HCT116 (cell line): ENCODE measurements around the gene OTP. TPM values are rescaled to one million over a fixed set of nuclear protein-coding genes. Genes with fewer than 3 reads are reported as not detected.

ENCODE experiments used
- ATAC-seq: fragments of 200-7000 bp; cut with Tn5 transposase; 2 replicates; pipeline ENCODE4 v1.9.1; 2020; ENCODE audit warnings: mild to moderate bottlenecking, moderate library complexity
- BruUV-seq: library from RNA; stranded (reverse); fragments of 400-500 nt; replicated peaks from 2 replicates; lab custom pipeline; 2021; lab: Mats Ljungman, UMichigan
- CTCF ChIA-PET: fragments of 300-600 bp; sonication (Branson Sonifier 250); formaldehyde crosslinking; loops from one replicate; lab custom pipeline; 2021; ENCODE audit warnings: antibody characterized with exemption; lab: Charles Lee
- POLR2A ChIA-PET: fragments of 300-600, 350-600 bp; sonication (Branson Sonifier 250); formaldehyde crosslinking; loops from one replicate; lab custom pipeline; 2021; ENCODE audit warnings: antibody characterized with exemption; lab: Charles Lee
- RAD21 ChIA-PET, 2 experiments: fragments of 300-600 bp; sonication (Branson Sonifier 250); formaldehyde crosslinking; loops; one replicate each; lab custom pipeline; 2023; ENCODE audit warnings: low total read pairs in 2 of 2; ENCODE audit not compliant: uncharacterized antibody in 2 of 2, unreplicated experiment in 2 of 2, low non-redundant PET in 1 of 2; lab: Charles Lee
- DNase-seq: peaks from one replicate; pipeline ENCODE4 v3.0.0-alpha.2; 2010; ENCODE audit warnings: low read depth, low spot score
- H2AFZ ChIP-seq: fragments of 200-600 bp; shearing (Covaris generic), sonication (generic); 2 replicates; pipeline ENCODE4 v1.6.1; 2017; ENCODE audit warnings: low read depth, mixed run types, mixed read lengths, antibody characterized with exemption, low read length; ENCODE audit not compliant: poor library complexity, severe bottlenecking
- H3K27ac ChIP-seq: 2 replicates; pipeline ENCODE4 v1.5.1; 2012; ENCODE audit warnings: low read depth, low read length
- H3K27me3 ChIP-seq: fragments of 200-600 bp; sonication (generic); 2 replicates; pipeline ENCODE4 v1.6.1; 2016; ENCODE audit warnings: mixed run types, low read length, mixed read lengths; ENCODE audit not compliant: insufficient read depth
- H3K36me3 ChIP-seq, 2 experiments: fragments of 200-500 bp in 1 of 2; fragments of 200-600 bp in 1 of 2; sonication (Bioruptor generic) in 1 of 2; sonication (generic) in 1 of 2; 2 replicates each; pipeline versions ENCODE4 v1.5.1 to v1.6.1; 2014 to 2016; ENCODE audit warnings: low read length in 2 of 2, inconsistent platforms in 1 of 2, mixed read lengths in 1 of 2, mixed run types in 1 of 2; ENCODE audit not compliant: insufficient read depth in 2 of 2, control insufficient read depth in 1 of 2
- H3K4me1 ChIP-seq, 2 experiments: fragments of 200-600 bp in 1 of 2; sonication (generic) in 1 of 2; 2 replicates each; pipeline versions ENCODE4 v1.5.1 to v1.6.1; 2012 to 2017; ENCODE audit warnings: low read length in 2 of 2, inconsistent platforms in 1 of 2, mild to moderate bottlenecking in 1 of 2, mixed read lengths in 1 of 2, mixed run types in 1 of 2, moderate library complexity in 1 of 2; ENCODE audit not compliant: insufficient read depth in 2 of 2, control insufficient read depth in 1 of 2
- H3K4me2 ChIP-seq: fragments of 200-600 bp; sonication (generic); 2 replicates; pipeline ENCODE4 v1.6.1; 2017; ENCODE audit warnings: mixed run types, low read length, mixed read lengths
- H3K4me3 ChIP-seq, 2 experiments: fragments of 200-600 bp in 1 of 2; sonication (generic) in 1 of 2; replicated peaks in 1 of 2; 2 replicates each; pipeline ENCODE4 v1.5.1; 2011 to 2016; ENCODE audit warnings: low read length in 2 of 2, control low read depth in 1 of 2, low read depth in 1 of 2, mild to moderate bottlenecking in 1 of 2, mixed read lengths in 1 of 2, mixed run types in 1 of 2
- H3K79me2 ChIP-seq: fragments of 200-600 bp; sonication (generic); 2 replicates; pipeline ENCODE4 v1.6.1; 2017; ENCODE audit warnings: mild to moderate bottlenecking, mixed run types, low read length, moderate library complexity, mixed read lengths; ENCODE audit not compliant: insufficient read depth
- H3K9ac ChIP-seq: fragments of 200-600 bp; sonication (generic); 2 replicates; pipeline ENCODE4 v1.6.1; 2016; ENCODE audit warnings: low read length, mixed read lengths
- H3K9me2 ChIP-seq: fragments of 200-600 bp; sonication (generic), shearing (Covaris generic); 2 replicates; pipeline ENCODE4 v1.6.1; 2017; ENCODE audit warnings: mixed run types, mild to moderate bottlenecking, moderate library complexity; ENCODE audit not compliant: insufficient read depth
- H3K9me3 ChIP-seq, 2 experiments: fragments of 200-500 bp in 1 of 2; fragments of 200-600 bp in 1 of 2; sonication (Bioruptor generic) in 1 of 2; sonication (generic) in 1 of 2; 2 replicates each; pipeline ENCODE4 v1.6.1; 2014 to 2017; ENCODE audit warnings: low read length in 2 of 2, mixed read lengths in 2 of 2, inconsistent platforms in 1 of 2, low read depth in 1 of 2, mild to moderate bottlenecking in 1 of 2, mixed run types in 1 of 2, moderate library complexity in 1 of 2; ENCODE audit not compliant: control insufficient read depth in 1 of 2, insufficient read depth in 1 of 2
- H4K20me1 ChIP-seq: fragments of 200-600 bp; sonication (generic), shearing (Covaris generic); 2 replicates; pipeline ENCODE4 v1.6.1; 2017; ENCODE audit warnings: mixed run types, mild to moderate bottlenecking, moderate library complexity; ENCODE audit not compliant: insufficient read depth
- CBX3 ChIP-seq: IDR thresholded peaks from 2 replicates; pipeline ENCODE4 v1.6.1; 2012; ENCODE audit warnings: low read depth
- CEBPB ChIP-seq: IDR thresholded peaks from 2 replicates; pipeline ENCODE4 v1.6.1; 2012; ENCODE audit warnings: low read depth
- ELF1 ChIP-seq: IDR thresholded peaks from 2 replicates; pipeline ENCODE4 v1.6.1; 2012; ENCODE audit warnings: low read depth, borderline replicate concordance
- FOSL1 ChIP-seq: IDR thresholded peaks from 2 replicates; pipeline ENCODE4 v1.6.1; 2012; ENCODE audit warnings: low read depth
- POLR2A ChIP-seq: IDR thresholded peaks from 2 replicates; pipeline ENCODE4 v1.7.0; 2011; ENCODE audit warnings: borderline replicate concordance; ENCODE audit not compliant: insufficient read depth, insufficient read length; ENCODE audit errors: extremely low read depth
- POLR2AphosphoS5 ChIP-seq: IDR thresholded peaks from 2 replicates; pipeline ENCODE4 v1.6.1; 2011; ENCODE audit warnings: mild to moderate bottlenecking, low read depth, low read length, moderate library complexity
- RAD21 ChIP-seq: IDR thresholded peaks from 2 replicates; pipeline ENCODE4 v1.6.1; 2012; ENCODE audit warnings: low read depth, mild to moderate bottlenecking
- SP1 ChIP-seq: IDR thresholded peaks from 2 replicates; pipeline ENCODE4 v1.6.1; 2012; ENCODE audit warnings: low read depth
- ZNF274 ChIP-seq: fragments of 200-500 bp; sonication (Bioruptor generic); IDR thresholded peaks from 2 replicates; pipeline ENCODE4 v1.6.1; 2014; ENCODE audit warnings: mild to moderate bottlenecking, low read depth, low read length, inconsistent platforms
- intact Hi-C: fragments of 100-400 bp; cut with micrococcal nuclease; formaldehyde crosslinking; loops from 2 replicates; pipeline ENCODE4 v1.10.0; 2022
- total RNA-seq: library from RNA; stranded (reverse); gene quantifications from one replicate; pipeline ENCODE4 v1.2.1, GENCODE V29; 2021; ENCODE audit not compliant: unreplicated experiment
- TF ChIP-seq, protein P1 (sequence below): IDR thresholded peaks from 2 replicates; pipeline ENCODE4 v1.6.1; 2011; ENCODE audit warnings: mild to moderate bottlenecking, low read length, moderate library complexity; ENCODE audit not compliant: insufficient replicate concordance; ENCODE audit errors: extremely low read depth

Gene OTP
- total RNA-seq, 1 experiment from 2014 or later: 0.07 TPM

GRCh38 chr5:77644371-77645157, 6.1 kb upstream of the OTP start:
- H3K27ac ChIP-seq: no peak overlapping the region
- RAD21 ChIA-PET: no interaction called here
- no peak for DNase-seq
- CTCF ChIA-PET: no interaction called here
- no peak overlapping the region for H2AFZ ChIP-seq
- no peak for ATAC-seq
- H3K36me3 ChIP-seq: no peaks in the 10 kb centered on the region
- BruUV-seq: no TSS peak
- no peaks in the 10 kb centered on the region for H3K9me3 ChIP-seq
- TF ChIP-seq RAD21 (no peak), FOSL1 (no peak), CEBPB (no peak), POLR2A (no peak), CBX3 (no peak), SP1 (no peak), ZNF274 (no peak)
- H3K4me3 ChIP-seq: peak overlapping the region; percentile 52 to 63
- H3K4me1 ChIP-seq: peaks cover 3 to 11% of the 10 kb centered on the region in 2 experiments; a peak in 1 of 4 replicates
- H3K79me2 ChIP-seq: no peaks in the 10 kb centered on the region
- H4K20me1 ChIP-seq: no peaks in the 10 kb centered on the region
- no peaks in the 10 kb centered on the region for H3K9me2 ChIP-seq
- H3K27me3 ChIP-seq: no peaks in the 10 kb centered on the region
- H3K4me2 ChIP-seq: peak overlapping the region; percentile 91
- no peak overlapping the region for H3K9ac ChIP-seq
- intact Hi-C loops: loop anchor here (2.0 kb wide), 1 partner anchor 364 kb away; no protein-coding TSS in a partner anchor
- POLR2A ChIA-PET: no interaction called here

DNA sequence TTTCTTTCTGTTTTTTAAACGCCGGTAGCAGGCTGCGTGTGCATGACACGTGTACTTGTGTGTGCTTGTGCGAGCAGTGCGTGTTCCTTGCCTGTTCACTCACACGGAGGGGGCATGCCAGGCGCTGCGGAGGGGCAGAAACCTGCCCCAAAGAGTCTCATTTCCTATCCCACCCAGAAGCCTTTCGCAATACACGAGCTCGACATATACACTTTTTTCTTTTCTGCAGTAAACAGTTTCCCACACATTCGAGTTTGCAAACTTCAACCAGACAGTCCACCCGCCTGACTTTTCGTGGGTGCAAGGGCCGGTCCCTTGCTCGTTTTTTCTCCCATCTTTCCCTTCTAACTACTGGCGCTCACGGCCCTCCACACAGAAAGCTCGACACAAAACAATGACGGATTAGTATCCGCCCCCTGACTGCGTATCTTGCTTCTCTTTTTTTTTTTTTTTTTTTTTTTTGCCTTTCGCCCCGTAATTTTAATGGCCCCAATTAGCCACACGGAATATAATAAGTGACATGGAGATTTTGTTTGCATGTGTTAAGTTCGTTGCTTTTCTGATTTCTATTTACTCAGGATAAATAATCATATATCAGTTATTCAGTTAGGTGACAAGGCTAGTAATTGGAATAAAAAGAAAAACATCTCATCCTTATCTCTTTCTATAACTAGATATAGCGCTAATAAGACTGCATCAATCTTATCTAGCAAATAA, 5.3 kb upstream of the OTP start:
- TF ChIP-seq ELF1: no peak
- TF ChIP-seq POLR2AphosphoS5: no peak
- no peak for TF ChIP-seq FOSL1
- TF ChIP-seq, protein P1, sequence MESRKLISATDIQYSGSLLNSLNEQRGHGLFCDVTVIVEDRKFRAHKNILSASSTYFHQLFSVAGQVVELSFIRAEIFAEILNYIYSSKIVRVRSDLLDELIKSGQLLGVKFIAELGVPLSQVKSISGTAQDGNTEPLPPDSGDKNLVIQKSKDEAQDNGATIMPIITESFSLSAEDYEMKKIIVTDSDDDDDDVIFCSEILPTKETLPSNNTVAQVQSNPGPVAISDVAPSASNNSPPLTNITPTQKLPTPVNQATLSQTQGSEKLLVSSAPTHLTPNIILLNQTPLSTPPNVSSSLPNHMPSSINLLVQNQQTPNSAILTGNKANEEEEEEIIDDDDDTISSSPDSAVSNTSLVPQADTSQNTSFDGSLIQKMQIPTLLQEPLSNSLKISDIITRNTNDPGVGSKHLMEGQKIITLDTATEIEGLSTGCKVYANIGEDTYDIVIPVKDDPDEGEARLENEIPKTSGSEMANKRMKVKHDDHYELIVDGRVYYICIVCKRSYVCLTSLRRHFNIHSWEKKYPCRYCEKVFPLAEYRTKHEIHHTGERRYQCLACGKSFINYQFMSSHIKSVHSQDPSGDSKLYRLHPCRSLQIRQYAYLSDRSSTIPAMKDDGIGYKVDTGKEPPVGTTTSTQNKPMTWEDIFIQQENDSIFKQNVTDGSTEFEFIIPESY: no peak
- TF ChIP-seq, all 23 proteins: peak for 0
- Histone ChIP-seq H3K9me3 (no peaks in the 10 kb centered on the region), H3K9ac (no peak overlapping the region), H3K36me3 (no peaks in the 10 kb centered on the region), H2AFZ (no peak overlapping the region), H3K4me3 (no peak overlapping the region), H3K9me2 (no peaks in the 10 kb centered on the region), H3K27me3 (no peaks in the 10 kb centered on the region), H3K79me2 (no peaks in the 10 kb centered on the region), H3K4me1 (peaks cover 3 to 11% of the 10 kb centered on the region in 2 experiments; a peak in 1 of 4 replicates), H4K20me1 (no peaks in the 10 kb centered on the region), H3K4me2 (no peak overlapping the region), H3K27ac (no peak overlapping the region)
- RAD21 ChIA-PET: no interaction called here
- ATAC-seq (no peak), DNase-seq (no peak)
- CTCF ChIA-PET: no interaction called here
- no TSS peak for BruUV-seq
- POLR2A ChIA-PET: no interaction called here
- intact Hi-C loops: loop anchor here (2.0 kb wide), 1 partner anchor 365 kb away; no protein-coding TSS in a partner anchor
